ENCODE data around the gene UGT3A1.

UGT3A1 gene

DNA sequence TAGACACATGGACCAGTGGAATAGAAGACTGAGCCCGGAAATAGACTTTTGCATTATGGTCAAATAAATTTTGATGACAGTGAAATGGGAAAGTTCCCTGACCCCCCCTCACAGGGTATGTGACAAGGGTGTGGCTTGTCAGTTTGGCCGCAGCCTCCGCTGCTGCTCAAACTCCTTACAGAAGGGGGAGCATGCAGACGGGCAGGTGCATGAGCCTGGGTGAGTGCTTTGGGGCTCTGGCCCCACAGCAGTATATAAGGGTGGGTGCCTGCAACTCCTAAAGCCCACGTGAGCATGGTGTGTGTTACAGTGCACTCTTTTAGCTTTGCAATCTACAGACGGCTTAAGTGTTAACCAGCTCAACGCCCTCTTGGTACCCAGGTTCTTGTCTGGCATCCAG lies 30.9 kb downstream of the UGT3A1 start:
- no peak for DNase-seq (ENCODE audit: extremely low read depth, insufficient read length)
- Histone ChIP-seq H3K4me3 (replicated peaks; ENCODE audit: low read depth, low read length) (no peak overlapping the region), H3K27me3 (replicated peaks; ENCODE audit: control insufficient read depth, insufficient read depth, low read length) (no peaks in the 10 kb centered on the region; the same call in none of the 2 replicates), H3K36me3 (ENCODE audit: control insufficient read depth, insufficient read depth, low read length) (no peaks in the 10 kb centered on the region)
- TF ChIP-seq, protein P1, sequence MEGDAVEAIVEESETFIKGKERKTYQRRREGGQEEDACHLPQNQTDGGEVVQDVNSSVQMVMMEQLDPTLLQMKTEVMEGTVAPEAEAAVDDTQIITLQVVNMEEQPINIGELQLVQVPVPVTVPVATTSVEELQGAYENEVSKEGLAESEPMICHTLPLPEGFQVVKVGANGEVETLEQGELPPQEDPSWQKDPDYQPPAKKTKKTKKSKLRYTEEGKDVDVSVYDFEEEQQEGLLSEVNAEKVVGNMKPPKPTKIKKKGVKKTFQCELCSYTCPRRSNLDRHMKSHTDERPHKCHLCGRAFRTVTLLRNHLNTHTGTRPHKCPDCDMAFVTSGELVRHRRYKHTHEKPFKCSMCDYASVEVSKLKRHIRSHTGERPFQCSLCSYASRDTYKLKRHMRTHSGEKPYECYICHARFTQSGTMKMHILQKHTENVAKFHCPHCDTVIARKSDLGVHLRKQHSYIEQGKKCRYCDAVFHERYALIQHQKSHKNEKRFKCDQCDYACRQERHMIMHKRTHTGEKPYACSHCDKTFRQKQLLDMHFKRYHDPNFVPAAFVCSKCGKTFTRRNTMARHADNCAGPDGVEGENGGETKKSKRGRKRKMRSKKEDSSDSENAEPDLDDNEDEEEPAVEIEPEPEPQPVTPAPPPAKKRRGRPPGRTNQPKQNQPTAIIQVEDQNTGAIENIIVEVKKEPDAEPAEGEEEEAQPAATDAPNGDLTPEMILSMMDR (IDR thresholded peaks at IDR 0.05; ENCODE audit: insufficient read depth, low read length, poor library complexity, severe bottlenecking): no peak

DNA sequence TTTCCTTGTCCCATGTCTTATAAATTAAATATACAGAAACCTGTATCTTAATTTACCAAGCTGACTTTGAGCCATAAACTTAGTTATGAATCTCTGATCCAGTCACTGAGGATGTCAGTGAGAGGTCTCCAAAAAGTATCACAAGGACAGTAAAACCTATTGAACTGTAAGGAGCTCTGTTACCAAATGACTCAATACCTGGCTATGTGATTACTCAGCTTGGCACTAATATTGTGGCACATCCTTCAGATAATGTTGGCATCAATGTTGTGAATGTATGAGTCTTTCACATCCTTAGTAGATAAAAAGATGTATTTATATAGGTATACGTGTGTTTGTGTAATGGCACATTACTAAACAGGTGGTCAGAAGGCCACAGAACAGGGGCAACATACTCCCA lies 34.8 kb downstream of the UGT3A1 start:
- H3K4me3 ChIP-seq (replicated peaks; ENCODE audit: low read depth, low read length): no peak overlapping the region
- H3K27me3 ChIP-seq (replicated peaks; ENCODE audit: control insufficient read depth, insufficient read depth, low read length): no peaks in the 10 kb centered on the region; the same call in none of the 2 replicates
- TF ChIP-seq, protein P1 (IDR thresholded peaks at IDR 0.05; ENCODE audit: insufficient read depth, low read length, poor library complexity, severe bottlenecking): no peak
- H3K36me3 ChIP-seq (ENCODE audit: control insufficient read depth, insufficient read depth, low read length): no peaks in the 10 kb centered on the region
- no peak for DNase-seq (ENCODE audit: extremely low read depth, insufficient read length)

DNA sequence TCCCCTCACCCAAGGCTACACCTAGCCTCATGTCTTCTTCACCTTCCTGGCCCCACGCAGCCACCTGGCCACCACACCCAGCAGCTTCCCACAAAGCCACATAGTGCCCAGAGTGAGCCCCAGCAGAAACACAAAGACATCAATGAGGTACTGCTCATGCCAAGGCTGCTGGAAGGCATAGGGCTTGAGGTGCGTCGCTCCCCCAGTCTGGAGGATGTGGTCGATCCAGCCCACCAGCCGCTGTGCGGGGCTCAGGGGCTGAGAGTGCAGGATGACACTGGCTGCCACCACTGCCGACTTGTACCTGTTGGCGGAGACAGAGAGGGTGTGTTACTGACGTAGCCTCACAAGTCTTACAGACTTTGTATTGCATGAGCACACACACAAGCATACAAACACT lies 37.0 kb downstream of the UGT3A1 start:
- Histone ChIP-seq H3K36me3 (ENCODE audit: control insufficient read depth, insufficient read depth, low read length) (no peaks in the 10 kb centered on the region), H3K4me3 (replicated peaks; ENCODE audit: low read depth, low read length) (no peak overlapping the region), H3K27me3 (replicated peaks; ENCODE audit: control insufficient read depth, insufficient read depth, low read length) (no peaks in the 10 kb centered on the region; the same call in 1 of the 2 replicates)
- DNase-seq (ENCODE audit: extremely low read depth, insufficient read length): peak; percentile 10
- TF ChIP-seq, protein P1 (IDR thresholded peaks at IDR 0.05; ENCODE audit: insufficient read depth, low read length, poor library complexity, severe bottlenecking): no peak

DNA sequence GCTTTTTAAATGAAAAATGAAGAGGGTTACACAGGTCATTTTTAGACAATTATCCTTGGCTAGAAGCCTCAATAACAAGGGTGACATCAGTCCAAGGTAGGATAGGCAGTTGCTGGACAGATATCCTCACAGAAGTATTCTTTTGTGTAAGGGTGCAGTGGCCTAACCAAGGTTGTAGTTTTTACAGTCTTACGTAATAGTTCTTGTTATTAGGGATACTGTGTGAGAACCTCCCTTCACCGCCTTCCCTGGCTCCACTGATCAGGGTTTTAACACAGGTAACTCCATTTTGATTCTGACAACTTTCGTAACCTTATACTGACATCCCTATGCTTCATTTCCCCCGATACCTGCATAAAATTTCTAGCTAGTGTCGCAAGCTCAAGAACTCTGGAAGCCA lies 44.1 kb downstream of the UGT3A1 start:
- no peaks in the 10 kb centered on the region for H3K27me3 ChIP-seq (replicated peaks; ENCODE audit: control insufficient read depth, insufficient read depth, low read length)

DNA sequence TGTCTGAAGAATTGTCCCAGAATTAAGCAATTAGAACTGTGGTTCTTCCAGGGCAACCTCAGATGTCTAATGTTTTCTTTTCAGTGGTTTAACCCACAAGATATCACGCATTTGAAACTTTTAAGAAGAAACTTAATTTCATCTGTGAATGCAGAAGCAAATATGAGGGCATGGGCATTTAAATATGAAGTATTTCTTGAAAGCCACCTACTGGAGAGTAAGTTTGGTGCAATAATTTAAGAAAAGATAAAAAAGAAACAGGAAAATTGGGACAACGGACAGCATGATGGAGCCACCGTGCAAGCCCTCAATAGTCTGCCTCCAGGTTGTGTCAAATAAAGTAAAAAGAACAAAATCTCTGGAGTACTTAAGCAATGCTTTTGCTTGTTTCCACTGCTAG lies 51.6 kb downstream of the UGT3A1 start:
- Histone ChIP-seq H3K27me3 (replicated peaks; ENCODE audit: control insufficient read depth, insufficient read depth, low read length) (no peaks in the 10 kb centered on the region), H3K36me3 (ENCODE audit: control insufficient read depth, insufficient read depth, low read length) (no peaks in the 10 kb centered on the region), H3K4me3 (replicated peaks; ENCODE audit: low read depth, low read length) (no peak overlapping the region)
- TF ChIP-seq, protein P1 (IDR thresholded peaks at IDR 0.05; ENCODE audit: insufficient read depth, low read length, poor library complexity, severe bottlenecking): no peak
- no peak for DNase-seq (ENCODE audit: extremely low read depth, insufficient read length)

More for the DNA sequence above, 44.1 kb downstream of the UGT3A1 start:
- Histone ChIP-seq H3K4me3 (replicated peaks; ENCODE audit: low read depth, low read length) (no peak overlapping the region), H3K36me3 (ENCODE audit: control insufficient read depth, insufficient read depth, low read length) (no peaks in the 10 kb centered on the region)
- TF ChIP-seq, protein P1 (IDR thresholded peaks at IDR 0.05; ENCODE audit: insufficient read depth, low read length, poor library complexity, severe bottlenecking): no peak
- no peak for DNase-seq (ENCODE audit: extremely low read depth, insufficient read length)

Data from GM06990 (cell line).